Stimulated activated CD4-positive, alpha-beta T cell treated with anti-CD3 and anti-CD28 coated beads, Interleukin-1b, Interleukin-23, amount 100 ng/mL, for 1 hour (primary cell): ENCODE results near the gene ZBTB37.
"Not testable (repeated sequence)": the region's sequence is repeated elsewhere in the genome, so short reads cannot be mapped to it uniquely, and the experiment has no call there.

ENCODE experiments used
- DNase-seq, 2 donors: peaks; one replicate each; pipeline ENCODE4 v3.0.0-alpha.2; 2020; ENCODE audit warnings: low read depth in 2 of 2

The ZBTB37 gene

GRCh38 chr1:173868266-173869020 is at the start of gene ZBTB37:
TSS of gene ZBTB37 (plus strand) at chr1:173868380. CDS start at chr1:173870226, 1,846 bp downstream.
- peak; percentile 82 to 90 for DNase-seq

DNA sequence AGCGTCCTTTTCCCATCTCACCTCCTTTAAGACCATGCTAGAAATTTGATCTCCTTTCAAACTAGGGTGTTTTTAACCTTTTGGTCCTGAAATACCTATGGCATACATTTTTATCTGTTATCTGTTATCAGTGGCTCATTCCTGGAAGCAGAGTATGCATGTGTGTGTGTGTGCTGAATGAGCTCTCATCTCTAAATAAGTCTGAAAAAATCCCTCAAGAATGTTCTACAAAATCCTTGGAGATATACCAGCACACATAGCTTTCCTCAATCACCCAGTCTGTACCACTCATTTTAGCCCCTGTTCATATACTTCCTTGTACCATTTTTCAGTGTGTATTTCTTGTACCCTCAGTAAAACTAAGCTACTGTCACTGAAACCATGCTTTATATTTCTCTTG is 49.7 kb upstream of the ZBTB37 start:
- DNase-seq, result no peak

DNA sequence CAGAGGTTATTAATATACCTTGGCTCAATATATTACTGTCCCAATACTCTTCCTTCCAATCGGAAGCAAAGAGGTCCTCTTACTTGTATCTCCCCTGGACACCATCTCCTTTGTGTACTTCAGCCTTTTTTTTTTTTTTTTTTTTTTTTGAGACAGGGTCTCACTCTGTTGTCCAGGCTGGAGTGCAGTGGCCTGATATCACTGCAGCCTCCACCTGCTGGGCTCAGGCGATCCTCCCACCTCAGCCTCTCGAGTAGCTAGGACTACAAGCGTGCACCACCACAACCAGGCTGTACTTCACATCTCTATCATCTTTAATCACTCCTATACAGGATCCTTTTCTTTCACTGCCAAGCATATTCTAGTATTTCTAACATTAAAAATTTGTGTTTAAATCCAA is 46.5 kb upstream of the ZBTB37 start:
- no peak for DNase-seq

- no peak for DNase-seq
Observed at GRCh38 chr1:173823781-173824314, 44.3 kb upstream of the ZBTB37 start.

DNA sequence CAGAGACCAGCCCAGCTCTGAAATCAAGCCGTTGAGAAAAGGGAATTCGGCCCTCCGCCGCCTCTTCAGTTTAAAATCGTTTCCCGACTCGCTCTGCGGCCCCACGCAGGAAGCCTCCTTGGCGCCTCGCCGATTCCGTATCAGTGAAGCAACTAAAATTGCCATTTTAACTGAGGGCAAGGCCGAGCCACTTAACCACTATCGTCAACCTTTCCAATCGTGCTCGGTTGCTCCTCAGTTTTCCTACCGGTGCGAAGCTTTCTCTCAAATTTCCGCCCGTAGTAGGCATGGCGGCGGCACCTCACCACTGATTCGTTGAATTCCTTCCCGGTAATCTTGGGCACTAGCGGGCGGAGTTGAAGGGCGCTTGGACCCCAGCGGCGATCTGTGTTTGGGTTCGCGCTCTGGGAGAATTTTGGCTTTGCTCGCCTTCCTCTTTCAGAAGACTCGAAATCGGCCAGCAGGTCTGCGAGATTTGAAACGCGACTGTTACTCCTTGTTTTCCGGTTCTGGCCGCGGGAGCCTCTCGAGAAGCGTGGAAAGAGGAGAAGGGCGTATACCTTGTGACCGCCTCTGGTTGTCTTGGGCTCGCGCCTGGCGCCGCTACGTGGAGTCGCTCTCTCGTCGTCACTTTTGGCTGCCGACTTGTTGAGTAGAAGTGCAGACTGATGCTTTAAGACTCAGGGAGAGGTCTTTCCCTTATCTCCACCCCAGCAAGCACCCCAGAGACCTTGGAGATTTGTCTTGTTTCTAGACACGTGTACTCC is 43.7 kb upstream of the ZBTB37 start, which contains the start of the genes CENPL and DARS2:
Gene CENPL, minus strand, starts transcription at position 569 of the 767 bp plus-strand sequence. CDS start 13,584 bp downstream, outside the sequence.
Gene DARS2, plus strand, starts transcription at position 359 of the 767 bp plus-strand sequence. CDS start 557 bp downstream, outside the sequence.
- peak; percentile 66 to 70 for DNase-seq

DNA sequence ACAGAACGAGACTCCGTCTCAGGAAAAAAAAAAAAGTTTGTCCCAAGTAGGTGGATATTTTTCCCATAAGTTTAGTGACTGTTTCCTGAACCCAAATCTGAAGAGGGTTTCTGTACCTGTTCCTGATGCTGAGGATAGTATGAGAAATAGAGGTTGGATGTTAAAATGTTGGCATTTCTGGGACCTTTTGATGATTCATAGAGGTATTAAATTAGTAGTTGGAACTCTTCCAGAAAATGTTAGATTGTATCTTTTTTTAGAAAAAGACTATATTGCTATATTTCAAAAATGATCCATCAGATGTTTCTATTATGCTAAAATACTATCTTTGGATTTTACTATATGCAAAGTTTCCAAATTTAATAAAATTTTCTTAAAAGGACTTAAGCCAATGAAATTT is 40.6 kb upstream of the ZBTB37 start:
- no peak for DNase-seq

DNA sequence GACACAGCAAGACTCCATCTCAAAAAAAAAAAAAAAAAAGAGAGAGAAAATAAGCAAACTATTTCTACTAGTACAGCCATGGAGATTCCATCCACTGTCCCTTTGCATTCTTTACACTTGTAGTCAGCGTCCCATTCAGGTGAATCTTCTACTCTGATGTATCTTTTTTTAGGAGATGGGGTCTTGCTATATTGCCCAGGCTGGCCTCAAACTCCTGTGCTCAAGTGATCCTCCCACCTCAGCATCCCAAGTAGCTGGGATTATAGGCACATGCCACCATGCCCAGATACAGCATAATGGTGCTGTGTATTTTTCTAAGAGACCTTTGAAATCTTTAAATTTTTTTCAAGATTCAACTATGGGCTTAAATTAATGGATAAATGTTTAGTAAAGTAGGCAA is 35.4 kb upstream of the ZBTB37 start:
- no peak for DNase-seq

DNA sequence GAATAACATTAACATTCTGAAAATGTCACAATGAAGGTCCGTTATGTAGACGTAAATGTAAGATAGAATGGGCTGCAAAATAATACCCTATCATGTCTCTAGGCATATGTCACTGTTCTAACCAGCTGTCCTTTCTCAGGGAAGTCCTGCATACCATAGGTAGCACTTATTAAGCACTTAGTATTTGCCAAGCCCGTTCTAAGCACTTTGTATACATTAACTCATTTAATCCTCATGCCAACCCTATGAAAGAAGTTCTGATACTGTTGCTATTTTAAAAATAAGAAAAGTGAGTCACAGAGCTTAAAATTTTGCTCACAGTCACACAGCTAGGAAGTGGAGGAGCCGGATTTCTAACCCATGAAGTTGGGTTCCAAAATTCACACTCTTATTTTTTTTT is 16.1 kb upstream of the ZBTB37 start:
- DNase-seq, result no peak

DNA sequence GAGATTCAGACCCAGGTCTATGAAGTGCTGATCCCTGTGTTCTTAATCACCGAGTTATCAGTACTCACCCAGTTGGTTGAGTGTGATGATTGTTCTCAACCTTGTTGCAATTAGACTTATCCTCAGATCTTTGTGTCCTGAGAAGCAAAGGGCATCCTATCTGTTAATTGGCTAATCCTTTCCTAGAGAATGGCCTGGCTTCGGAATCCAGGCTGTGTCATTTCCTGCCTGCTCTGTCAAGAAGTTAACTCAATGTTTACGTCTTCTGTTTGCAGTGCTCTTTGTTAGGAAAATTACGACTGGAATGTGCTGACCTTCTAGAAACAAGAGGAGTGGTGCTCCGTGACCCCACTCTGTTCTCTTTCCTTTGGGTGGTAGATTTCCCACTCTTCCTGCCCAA is 15.1 kb upstream of the ZBTB37 start:
- no peak for DNase-seq

DNA sequence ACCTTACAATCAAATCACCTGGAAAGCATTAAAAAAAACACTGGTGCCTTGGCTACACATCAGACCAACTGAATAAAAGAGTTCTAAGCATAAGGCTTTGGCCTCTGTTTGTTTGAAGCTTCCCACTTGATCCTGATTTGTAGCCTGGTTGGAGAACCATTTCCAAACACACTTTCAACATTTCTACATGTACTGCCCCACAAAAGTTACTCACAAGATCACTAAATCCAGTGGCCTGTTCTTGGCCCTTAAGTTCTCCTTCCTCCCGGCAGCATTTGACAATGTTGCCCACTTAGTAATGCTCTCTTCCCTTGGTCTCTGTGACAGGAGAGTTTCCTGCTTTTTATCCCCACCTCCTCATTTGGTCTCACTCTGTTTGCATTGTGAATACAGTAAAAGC is 12.2 kb upstream of the ZBTB37 start:
- no peak for DNase-seq

DNA sequence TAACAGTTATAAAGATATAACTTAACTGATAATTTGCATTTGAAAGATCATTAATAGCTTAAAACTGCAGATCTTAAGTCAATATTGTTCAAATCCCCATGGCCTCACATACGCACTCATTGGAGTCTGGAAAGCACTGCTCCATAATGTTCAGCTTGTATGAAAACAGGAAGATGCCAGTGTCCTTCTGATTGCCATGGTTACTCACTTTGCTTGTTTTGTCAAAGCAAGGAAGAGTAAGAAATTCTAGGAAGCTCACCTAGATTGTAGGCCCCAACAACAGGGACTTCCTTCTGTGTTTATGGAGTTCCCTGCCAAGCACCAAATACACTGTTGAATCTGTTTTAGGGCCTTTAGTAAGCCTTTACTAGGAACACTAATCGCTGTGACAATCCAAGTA is 11.3 kb upstream of the ZBTB37 start:
- DNase-seq, result no peak

DNA sequence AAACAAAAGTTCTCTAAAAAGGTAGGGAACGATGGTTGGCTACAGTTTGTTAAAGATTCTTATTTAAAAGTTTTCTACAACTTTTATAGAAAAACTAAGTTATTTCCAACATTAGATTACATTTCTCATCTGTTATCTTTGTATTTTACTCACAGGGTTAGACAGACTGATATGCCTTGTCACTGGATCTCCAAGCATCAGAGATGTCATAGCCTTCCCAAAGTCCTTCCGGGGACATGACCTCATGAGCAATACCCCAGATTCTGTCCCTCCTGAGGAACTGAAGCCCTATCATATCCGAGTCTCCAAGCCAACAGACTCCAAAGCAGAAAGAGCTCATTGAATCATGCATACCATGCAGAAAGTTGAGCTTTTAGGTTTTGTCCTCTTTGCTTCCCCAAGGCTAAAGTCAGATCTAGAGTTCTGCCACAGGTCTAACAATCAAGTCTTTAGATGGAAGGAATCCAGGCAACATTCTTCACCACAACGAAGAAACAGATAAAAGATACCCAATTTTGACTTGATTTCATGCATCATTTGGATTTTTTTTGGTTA is 10.7 kb upstream of the ZBTB37 start:
- no peak for DNase-seq

- DNase-seq, result not testable (repeated sequence)
Observed at GRCh38 chr1:173859547-173859946, 8.6 kb upstream of the ZBTB37 start.

GRCh38 chr1:173860065-173860464 is 8.1 kb upstream of the ZBTB37 start:
- no peak for DNase-seq

DNA sequence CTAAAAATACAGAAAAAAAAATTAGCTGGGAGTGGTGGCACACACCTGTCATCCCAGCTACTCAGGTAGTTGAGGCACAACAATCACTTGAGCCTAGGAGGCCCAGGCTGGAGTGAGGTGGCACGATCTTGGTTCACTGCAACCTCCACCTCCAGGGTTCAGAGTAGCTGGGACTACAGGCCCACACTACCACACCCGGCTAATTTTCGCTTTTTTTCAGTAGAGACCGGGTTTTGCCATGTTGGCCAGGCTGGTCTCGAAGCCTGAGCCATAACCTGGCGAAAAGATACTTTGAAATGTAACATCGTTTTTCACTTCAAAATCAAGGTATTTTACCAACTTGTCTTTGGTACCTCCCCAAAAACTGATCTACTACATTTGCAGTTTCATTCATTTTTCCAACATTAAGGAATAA is 6.4 kb upstream of the ZBTB37 start:
- no peak for DNase-seq

- not testable (repeated sequence) for DNase-seq
Observed at GRCh38 chr1:173862146-173862768, 5.9 kb upstream of the ZBTB37 start.

- no peak for DNase-seq
Observed at GRCh38 chr1:173862769-173863223, 5.4 kb upstream of the ZBTB37 start.

GRCh38 chr1:173863224-173864161 is 4.7 kb upstream of the ZBTB37 start:
- DNase-seq, result no peak

DNA sequence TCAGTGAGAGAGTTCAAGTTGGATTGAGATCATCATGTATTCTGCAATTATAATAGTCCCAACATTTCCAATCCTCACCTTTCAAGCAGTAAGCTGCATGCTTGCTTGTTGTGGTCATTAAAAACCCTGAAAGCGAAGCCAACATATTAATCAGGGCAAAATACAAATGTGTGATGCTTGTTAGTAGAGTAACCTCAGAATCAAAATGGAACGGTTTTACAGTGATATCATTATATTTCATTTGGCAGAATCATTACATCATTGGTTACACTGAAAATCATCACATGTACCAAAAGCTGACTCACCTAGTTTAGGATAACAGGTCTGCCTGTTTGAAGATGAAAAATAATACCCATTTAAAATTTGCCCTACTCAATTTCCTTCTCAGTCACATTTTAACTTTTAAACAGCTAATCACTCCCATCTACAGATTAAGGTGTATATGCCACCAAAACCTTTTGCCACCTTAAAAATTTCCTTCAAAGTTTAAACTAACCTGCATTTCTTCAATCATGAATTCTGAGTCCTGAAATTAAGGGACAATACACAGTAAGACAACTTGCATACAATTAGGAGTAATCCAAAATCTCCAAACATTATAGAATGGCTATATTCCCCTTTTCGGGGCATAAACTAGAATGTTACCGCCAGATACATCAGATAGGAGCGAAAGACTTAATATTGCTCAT is 3.9 kb upstream of the ZBTB37 start:
- DNase-seq, result no peak
